WERI-Rb-1 (cell line): Measurements from ENCODE around the gene COL15A1.
A peak's percentile ranks its signal among the peaks of the same experiment; 100 is the strongest.

Source experiments
- DNase-seq: peaks from one replicate; pipeline ENCODE4 v3.0.0-alpha.2; 2020
- H3K27ac ChIP-seq: fragments of 250-450 bp; sonication (Bioruptor Pico); 2 replicates; pipeline ENCODE4 v1.5.1; 2020; ENCODE audit warnings: mild to moderate bottlenecking, moderate library complexity
- H3K27me3 ChIP-seq: fragments of 250-450 bp; sonication (Bioruptor Pico); 2 replicates; pipeline ENCODE4 v1.5.1; 2021; ENCODE audit warnings: mild to moderate bottlenecking, low read depth, moderate library complexity; ENCODE audit not compliant: insufficient read depth, severe bottlenecking
- H3K36me3 ChIP-seq: fragments of 250-450 bp; sonication (Bioruptor Pico); 2 replicates; pipeline ENCODE4 v1.5.1; 2020; ENCODE audit warnings: mild to moderate bottlenecking, moderate library complexity
- H3K4me3 ChIP-seq: 2 replicates; pipeline ENCODE4 v1.5.1; 2011; ENCODE audit warnings: low read depth, mild to moderate bottlenecking, control low read depth, low read length
- H3K9me3 ChIP-seq: fragments of 250-450 bp; sonication (Bioruptor Pico); 2 replicates; pipeline ENCODE4 v1.5.1; 2021; ENCODE audit warnings: mild to moderate bottlenecking, moderate library complexity; ENCODE audit not compliant: severe bottlenecking
- CTCF ChIP-seq: IDR thresholded peaks from 2 replicates; pipeline ENCODE4 v1.5.1; 2011; ENCODE audit warnings: low read depth, mild to moderate bottlenecking, control low read depth, inconsistent platforms, low read length

Gene COL15A1

DNA sequence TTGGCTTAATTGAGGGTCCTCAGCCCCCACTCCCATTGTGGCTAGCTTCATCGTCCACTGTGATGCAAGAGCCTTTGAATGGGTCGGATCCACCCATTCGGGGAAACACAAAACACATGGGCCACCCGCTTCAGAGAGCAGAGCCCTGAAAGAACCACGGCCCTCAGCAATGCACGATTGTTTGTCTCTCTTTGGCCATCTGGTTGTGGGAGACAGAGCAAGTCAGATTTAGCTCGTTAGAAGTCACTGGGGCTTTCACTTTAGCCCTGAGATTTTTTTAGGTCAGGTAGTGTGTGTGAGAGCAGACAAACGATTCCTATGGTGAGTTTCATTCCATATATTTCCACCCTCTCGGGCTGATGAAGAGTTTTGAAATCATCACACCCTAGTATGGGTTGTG, 12.9 kb upstream of the COL15A1 start:
- H3K27ac ChIP-seq = no peak overlapping the region
- H3K27me3 ChIP-seq = no peaks in the 10 kb centered on the region
- DNase-seq = no peak
- no peaks in the 10 kb centered on the region for H3K36me3 ChIP-seq
- no peak for TF ChIP-seq CTCF
- H3K9me3 ChIP-seq = no peaks in the 10 kb centered on the region
- H3K4me3 ChIP-seq = no peak overlapping the region

GRCh38 chr9:98931600-98932389, 11.9 kb upstream of the COL15A1 start:
- no peak for DNase-seq
- Histone ChIP-seq H3K27me3 (peaks cover 6% of the 10 kb centered on the region), H3K4me3 (no peak overlapping the region), H3K9me3 (no peaks in the 10 kb centered on the region), H3K27ac (no peak overlapping the region), H3K36me3 (no peaks in the 10 kb centered on the region)
- no peak for TF ChIP-seq CTCF

- Histone ChIP-seq H3K4me3 (no peak overlapping the region), H3K27ac (no peak overlapping the region), H3K27me3 (peaks cover 10% of the 10 kb centered on the region), H3K36me3 (no peaks in the 10 kb centered on the region), H3K9me3 (no peaks in the 10 kb centered on the region)
- no peak for DNase-seq
- TF ChIP-seq CTCF = no peak
Measured at GRCh38 chr9:98933185-98933584, 10.5 kb upstream of the COL15A1 start.

GRCh38 chr9:98933890-98934289, 9.8 kb upstream of the COL15A1 start:
- Histone ChIP-seq H3K9me3 (no peaks in the 10 kb centered on the region), H3K4me3 (no peak overlapping the region), H3K27me3 (peaks cover 14% of the 10 kb centered on the region), H3K27ac (no peak overlapping the region), H3K36me3 (no peaks in the 10 kb centered on the region)
- no peak for DNase-seq
- no peak for TF ChIP-seq CTCF

- Histone ChIP-seq H3K27ac (no peak overlapping the region), H3K4me3 (no peak overlapping the region), H3K36me3 (no peaks in the 10 kb centered on the region), H3K27me3 (peaks cover 22% of the 10 kb centered on the region), H3K9me3 (no peaks in the 10 kb centered on the region)
- no peak for TF ChIP-seq CTCF
- peak; percentile 1 for DNase-seq
Measured at GRCh38 chr9:98935071-98935505, 8.6 kb upstream of the COL15A1 start.

DNA sequence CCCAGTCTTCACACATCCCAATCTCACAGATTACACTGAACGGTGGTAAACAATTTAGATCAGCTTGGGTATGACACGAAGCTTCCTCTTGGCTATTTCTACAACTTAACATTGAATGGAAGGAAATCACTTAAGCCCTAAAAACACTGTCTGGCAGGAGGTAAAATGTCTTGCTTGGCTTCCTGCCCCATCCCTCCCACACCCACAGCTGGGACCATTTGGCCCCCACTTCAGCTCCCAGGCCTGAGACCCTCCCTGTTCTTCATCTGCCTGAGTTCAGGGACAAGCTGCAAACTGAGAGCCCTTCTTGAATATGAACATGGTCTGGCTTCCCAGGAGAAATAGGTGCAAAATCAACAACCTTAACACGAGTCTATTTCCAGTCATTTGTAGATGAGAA, 3.4 kb upstream of the COL15A1 start:
- no peak for TF ChIP-seq CTCF
- no peak overlapping the region for H3K4me3 ChIP-seq
- DNase-seq = no peak
- peaks cover 59% of the 10 kb centered on the region for H3K27me3 ChIP-seq
- no peaks in the 10 kb centered on the region for H3K9me3 ChIP-seq
- H3K36me3 ChIP-seq = no peaks in the 10 kb centered on the region
- H3K27ac ChIP-seq = no peak overlapping the region
